Heart left ventricle (tissue), 13 donors: ENCODE results near the gene CXXC5.

Experiments
- POLR2A ChIP-seq, 2 donors: fragments of 450-650 bp; IDR thresholded peaks; one replicate each; pipeline ENCODE4 v1.6.1; 2017; ENCODE audit warnings: antibody characterized with exemption in 2 of 2, mild to moderate bottlenecking in 2 of 2, moderate library complexity in 2 of 2
- TF ChIP-seq, protein P1 (sequence below), 12 donors: fragments of 200-600 bp; sonication (generic) in 4 of 12; IDR thresholded peaks; one replicate each; pipeline versions ENCODE4 v1.5.0 to v1.8.0; 2018 to 2022; ENCODE audit warnings: antibody characterized with exemption in 12 of 12, mild to moderate bottlenecking in 5 of 12
- donor health status: ischemic (EF 13 %, LVEDD 7.1; RV severe dilation, severe dysfunction).
- donor health status: DM: no; HTN: yes; CAD: no.
- donor health status: DM: no; HTN: no; CAD: no.
- donor health status: ischemic (EF 25% LVEDD 6.9; RV normal size, moderate dysfunction).
- donor health status: ischemic (EF 25% LVEDD 5.7; RV mildly dilated, moderate dysfunction).
- donor health status: ischemic (EF 35%, LVEDD 5.7; RV mildly dilated, moderate dysfunction).
- donor health status: nonischemic (EF 11% LVEDD 7.7; RV severe dilation, severe dysfunction).
- donor health status: DM: yes; HTN: yes; CAD: no.
- donor health status: PGD.
- donor health status: ischemic (EF 29% LVEDD 5.4; RV normal size, mild dysfunction).
- donor health status: nonischemic (EF 23%, LVEDD 6.1; RV moderate dilation, normal function).

- TF ChIP-seq POLR2A (IDR thresholded peaks at IDR 0.05): no peak
- TF ChIP-seq, protein P1, sequence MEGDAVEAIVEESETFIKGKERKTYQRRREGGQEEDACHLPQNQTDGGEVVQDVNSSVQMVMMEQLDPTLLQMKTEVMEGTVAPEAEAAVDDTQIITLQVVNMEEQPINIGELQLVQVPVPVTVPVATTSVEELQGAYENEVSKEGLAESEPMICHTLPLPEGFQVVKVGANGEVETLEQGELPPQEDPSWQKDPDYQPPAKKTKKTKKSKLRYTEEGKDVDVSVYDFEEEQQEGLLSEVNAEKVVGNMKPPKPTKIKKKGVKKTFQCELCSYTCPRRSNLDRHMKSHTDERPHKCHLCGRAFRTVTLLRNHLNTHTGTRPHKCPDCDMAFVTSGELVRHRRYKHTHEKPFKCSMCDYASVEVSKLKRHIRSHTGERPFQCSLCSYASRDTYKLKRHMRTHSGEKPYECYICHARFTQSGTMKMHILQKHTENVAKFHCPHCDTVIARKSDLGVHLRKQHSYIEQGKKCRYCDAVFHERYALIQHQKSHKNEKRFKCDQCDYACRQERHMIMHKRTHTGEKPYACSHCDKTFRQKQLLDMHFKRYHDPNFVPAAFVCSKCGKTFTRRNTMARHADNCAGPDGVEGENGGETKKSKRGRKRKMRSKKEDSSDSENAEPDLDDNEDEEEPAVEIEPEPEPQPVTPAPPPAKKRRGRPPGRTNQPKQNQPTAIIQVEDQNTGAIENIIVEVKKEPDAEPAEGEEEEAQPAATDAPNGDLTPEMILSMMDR (IDR thresholded peaks at IDR 0.05): no peak
These were observed 32.4 kb downstream of the CXXC5 start for GRCh38 chr5:139680368-139681111.
